ENCODE results near the gene DNAJC8.

DNAJC8 gene

GRCh38 chr1:28200234-28200873 is 32.5 kb downstream of the DNAJC8 start:
- DNase-seq (ENCODE audit: low spot score) = no peak

- DNase-seq (ENCODE audit: low spot score) = peak; percentile 70
These were observed 33.2 kb downstream of the DNAJC8 start for GRCh38 chr1:28199328-28200233.

GRCh38 chr1:28197682-28198415 is 35.0 kb downstream of the DNAJC8 start:
- no peak for DNase-seq (ENCODE audit: low spot score)

- no peak for DNase-seq (ENCODE audit: low spot score)
These were observed 36.5 kb downstream of the DNAJC8 start for GRCh38 chr1:28196330-28196729.

- DNase-seq (ENCODE audit: low spot score) = no peak
These were observed 37.0 kb downstream of the DNAJC8 start for GRCh38 chr1:28195780-28196179.

GRCh38 chr1:28194326-28195035 is 38.3 kb downstream of the DNAJC8 start:
- DNase-seq (ENCODE audit: low spot score) = no peak

GRCh38 chr1:28193701-28194161 is 39.1 kb downstream of the DNAJC8 start:
- no peak for DNase-seq (ENCODE audit: low spot score)

GRCh38 chr1:28190996-28191645 is 41.7 kb downstream of the DNAJC8 start:
- no peak for DNase-seq (ENCODE audit: low spot score)

- no peak for DNase-seq (ENCODE audit: low spot score)
These were observed 42.4 kb downstream of the DNAJC8 start for GRCh38 chr1:28190337-28190979.

GRCh38 chr1:28185071-28185470 is 47.8 kb downstream of the DNAJC8 start:
- DNase-seq (ENCODE audit: low spot score) = no peak

GRCh38 chr1:28180306-28181305 is 52.2 kb downstream of the DNAJC8 start:
- no peak for DNase-seq (ENCODE audit: low spot score)

GRCh38 chr1:28178690-28179485 is 53.9 kb downstream of the DNAJC8 start:
- no peak for DNase-seq (ENCODE audit: low spot score)

- DNase-seq (ENCODE audit: low spot score) = no peak
These were observed 56.0 kb downstream of the DNAJC8 start, which contains the start of gene PTAFR for GRCh38 chr1:28176492-28177470. Gene PTAFR, minus strand, starts transcription at chr1:28176690. Its CDS starts 25,669 bp downstream, at chr1:28151021.

GRCh38 chr1:28175955-28176485 is 56.8 kb downstream of the DNAJC8 start:
- DNase-seq (ENCODE audit: low spot score) = no peak

GRCh38 chr1:28173980-28174297 is 58.9 kb downstream of the DNAJC8 start:
- DNase-seq (ENCODE audit: low spot score) = no peak

GRCh38 chr1:28173151-28173979 is 59.5 kb downstream of the DNAJC8 start:
- DNase-seq (ENCODE audit: low spot score) = no peak

Measured in CD4-positive, alpha-beta T cell treated with Interleukin-6 at 100 ng/mL for 8 hours (primary cell).